SH-SY5Y (cell line): ENCODE results near the gene LTB.

Source experiments
- GATA2 ChIP-seq: IDR thresholded peaks from 2 replicates; pipeline ENCODE4 v1.6.1; 2011; ENCODE audit warnings: mild to moderate bottlenecking, low read depth, low read length
- GATA3 ChIP-seq: IDR thresholded peaks from 2 replicates; pipeline ENCODE4 v1.6.1; 2011; ENCODE audit warnings: low read depth, mild to moderate bottlenecking, low read length, moderate library complexity

DNA sequence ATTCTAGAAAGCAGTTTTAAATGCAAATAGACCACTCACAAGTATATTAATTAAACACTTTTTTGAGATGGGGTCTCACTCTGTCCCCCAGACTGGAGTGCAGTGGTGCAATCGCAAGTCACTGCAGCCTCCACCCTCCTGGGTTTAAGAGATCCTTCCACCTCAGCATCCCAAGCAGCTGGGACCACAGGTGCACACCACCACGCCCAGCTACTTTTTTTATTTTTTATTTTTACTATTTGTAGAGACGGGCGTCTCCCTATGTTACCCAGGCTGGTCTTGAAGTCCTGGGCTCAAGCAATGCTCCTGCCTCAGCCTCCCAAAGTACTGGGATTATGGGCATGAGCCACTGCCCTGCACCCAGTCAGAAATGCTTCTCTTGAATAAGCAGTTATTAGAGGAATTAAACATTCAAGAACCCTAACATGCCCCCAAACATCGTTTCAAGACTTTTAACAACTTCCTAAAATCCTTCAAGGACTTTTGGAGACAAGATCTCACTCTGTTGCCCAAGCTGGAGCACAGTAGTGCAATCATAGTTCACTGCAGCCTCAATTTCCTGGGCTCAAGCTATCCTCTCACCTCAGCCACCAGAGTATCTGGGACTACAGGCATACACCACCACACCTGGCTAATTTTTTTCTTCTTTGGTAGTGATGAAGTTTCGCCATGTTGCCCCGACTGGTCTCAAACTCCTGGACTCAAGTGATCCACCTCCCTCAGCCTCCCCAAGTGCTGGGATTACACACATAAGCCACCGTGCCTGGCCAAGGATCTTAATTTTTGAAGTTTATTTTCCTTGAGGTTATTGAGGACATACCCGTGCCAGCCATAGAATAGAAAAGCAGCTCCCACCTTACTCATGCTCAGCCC, 50.2 kb downstream of the LTB start:
- no peak for TF ChIP-seq GATA2
- TF ChIP-seq GATA3 = no peak
